Measurements from ENCODE around the gene RAD51B. TPM values are rescaled to one million over a fixed set of nuclear protein-coding genes. Genes with fewer than 3 reads are reported as not detected.

Gene RAD51B
- total RNA-seq, 4 donors from 2014 or later: 12.6 to 26.4 (median 16.7) TPM

DNA sequence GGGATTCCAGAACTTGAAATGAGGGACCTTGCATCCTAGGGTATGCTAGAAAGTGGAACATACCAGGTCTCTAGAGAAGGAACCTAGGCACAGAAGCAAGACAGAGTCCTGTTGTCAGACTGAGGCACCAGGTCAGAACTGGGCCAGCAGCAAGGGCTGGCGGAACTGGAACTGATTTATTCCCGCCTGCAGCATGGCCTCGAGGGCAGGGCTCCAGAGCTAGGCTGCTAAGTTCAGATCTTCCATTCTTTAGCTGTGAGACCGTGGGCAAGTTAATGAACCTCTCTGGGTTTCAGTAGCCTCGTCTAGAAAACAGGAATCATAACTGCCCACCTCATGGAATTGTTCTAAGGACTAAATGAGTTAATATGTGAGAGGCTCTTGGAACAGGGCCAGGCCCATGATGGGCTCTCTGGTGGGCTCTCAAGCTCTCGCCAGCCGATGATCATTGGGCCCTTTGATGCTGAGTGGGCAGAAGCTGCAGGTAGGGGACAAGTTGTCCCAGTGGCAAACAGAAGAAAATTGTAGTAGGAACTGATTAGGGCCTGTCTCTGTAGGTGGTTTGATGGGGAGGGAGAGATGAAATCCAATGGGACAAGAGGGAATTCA lies 773.5 kb downstream of the RAD51B start:
- H3K9me3 ChIP-seq: no peaks in the 10 kb centered on the region
- no peak overlapping the region for H3K4me3 ChIP-seq
- H3K36me3 ChIP-seq: no peaks in the 10 kb centered on the region
- peak overlapping the region in 1 of 4 donors; percentile 50 for H3K27ac ChIP-seq
- H3K27me3 ChIP-seq: no peaks in the 10 kb centered on the region
- TF ChIP-seq POLR2A (IDR thresholded peaks at IDR 0.05) (no peak), EP300 (IDR thresholded peaks at IDR 0.05) (no peak)
- TF ChIP-seq, protein P1, sequence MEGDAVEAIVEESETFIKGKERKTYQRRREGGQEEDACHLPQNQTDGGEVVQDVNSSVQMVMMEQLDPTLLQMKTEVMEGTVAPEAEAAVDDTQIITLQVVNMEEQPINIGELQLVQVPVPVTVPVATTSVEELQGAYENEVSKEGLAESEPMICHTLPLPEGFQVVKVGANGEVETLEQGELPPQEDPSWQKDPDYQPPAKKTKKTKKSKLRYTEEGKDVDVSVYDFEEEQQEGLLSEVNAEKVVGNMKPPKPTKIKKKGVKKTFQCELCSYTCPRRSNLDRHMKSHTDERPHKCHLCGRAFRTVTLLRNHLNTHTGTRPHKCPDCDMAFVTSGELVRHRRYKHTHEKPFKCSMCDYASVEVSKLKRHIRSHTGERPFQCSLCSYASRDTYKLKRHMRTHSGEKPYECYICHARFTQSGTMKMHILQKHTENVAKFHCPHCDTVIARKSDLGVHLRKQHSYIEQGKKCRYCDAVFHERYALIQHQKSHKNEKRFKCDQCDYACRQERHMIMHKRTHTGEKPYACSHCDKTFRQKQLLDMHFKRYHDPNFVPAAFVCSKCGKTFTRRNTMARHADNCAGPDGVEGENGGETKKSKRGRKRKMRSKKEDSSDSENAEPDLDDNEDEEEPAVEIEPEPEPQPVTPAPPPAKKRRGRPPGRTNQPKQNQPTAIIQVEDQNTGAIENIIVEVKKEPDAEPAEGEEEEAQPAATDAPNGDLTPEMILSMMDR (IDR thresholded peaks at IDR 0.05): no peak
- H3K4me1 ChIP-seq: peaks cover 0 to 36% (median 20%) of the 10 kb centered on the region in 4 donors
- DNase-seq (ENCODE audit: low spot score in 2 of 2): no peak
- 80 to 81% methylated on average over 7 of the region's 7 CpGs for WGBS, 2 donors

DNA sequence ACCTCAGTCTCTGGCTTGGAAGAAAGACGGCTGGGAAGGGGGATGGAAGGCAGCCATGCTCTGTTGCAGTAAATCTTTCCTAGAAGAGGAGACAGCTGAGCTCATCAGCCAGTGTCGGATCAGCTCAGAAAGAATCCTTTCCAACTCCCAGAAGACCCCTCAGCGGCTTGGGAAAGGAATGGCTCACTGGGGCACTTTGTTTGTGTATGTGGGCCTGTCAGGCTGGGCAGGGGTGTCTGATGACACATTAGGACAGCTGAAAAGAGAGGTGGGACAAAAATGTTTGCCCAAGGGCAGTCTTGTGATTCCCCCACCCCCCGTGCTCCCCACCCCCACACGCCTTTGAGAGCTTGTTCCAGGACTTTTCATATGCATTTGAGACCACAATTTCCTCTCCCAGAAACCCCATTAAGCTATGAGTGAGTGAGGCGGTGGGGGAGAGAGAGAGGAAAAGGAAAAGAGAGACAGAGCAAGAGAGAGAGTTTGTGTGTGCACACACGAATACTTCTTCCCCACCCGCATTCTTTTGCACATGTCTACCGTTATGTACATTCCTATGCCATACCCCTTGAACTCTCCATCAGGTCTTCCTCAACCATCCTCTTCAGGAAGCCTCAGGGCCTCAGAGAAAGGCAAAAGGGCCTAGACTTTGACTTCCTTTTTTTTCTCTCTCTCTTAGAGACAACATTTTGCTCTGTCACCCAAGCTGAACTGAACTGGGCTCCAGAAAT lies 774.4 kb downstream of the RAD51B start:
- no peak for TF ChIP-seq POLR2A (IDR thresholded peaks at IDR 0.05)
- TF ChIP-seq, protein P1 (IDR thresholded peaks at IDR 0.05): no peak
- TF ChIP-seq EP300 (IDR thresholded peaks at IDR 0.05): no peak
- WGBS, 2 donors: 39 to 48% methylated on average over 9 of the region's 9 CpGs

DNA sequence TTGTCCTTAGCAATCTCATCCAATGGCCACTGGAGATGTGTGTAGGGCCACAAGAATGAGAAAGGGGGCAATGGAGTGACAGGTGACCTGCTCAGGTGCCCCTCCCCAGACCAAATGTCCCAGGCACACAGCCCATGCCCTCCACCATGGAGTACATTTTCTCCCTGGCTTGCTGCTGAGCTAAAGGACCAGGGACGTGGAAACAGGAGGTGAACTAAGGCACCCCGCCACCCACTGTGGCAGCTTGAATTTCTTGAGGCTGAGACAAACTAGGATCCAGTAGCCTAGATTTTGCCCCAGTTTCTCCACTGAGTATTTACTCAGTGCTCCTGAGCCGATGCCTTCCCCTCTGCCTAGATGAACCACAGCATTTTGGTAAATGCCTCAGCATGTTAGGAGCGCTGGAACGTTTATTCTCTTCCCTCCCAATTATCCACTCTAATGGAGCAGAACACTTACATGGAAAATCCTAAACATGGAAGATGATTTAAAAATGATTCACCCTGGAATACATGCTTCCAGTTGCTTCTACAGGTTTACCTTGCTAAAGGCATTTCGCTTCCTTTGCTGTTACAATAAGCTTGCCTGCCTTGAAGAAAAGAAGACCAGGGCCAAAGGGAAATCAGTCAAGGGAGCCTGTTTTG lies 775.3 kb downstream of the RAD51B start:
- Histone ChIP-seq H3K4me3 (no peak overlapping the region), H3K27me3 (no peaks in the 10 kb centered on the region), H3K27ac (peak overlapping the region in 1 of 4 donors; percentile 40), H3K4me1 (peaks cover 0 to 40% (median 27%) of the 10 kb centered on the region in 4 donors), H3K9me3 (no peaks in the 10 kb centered on the region), H3K36me3 (no peaks in the 10 kb centered on the region)
- 94 to 95% methylated on average over 6 of the region's 6 CpGs for WGBS, 2 donors
- DNase-seq (ENCODE audit: low spot score in 2 of 2): no peak
- TF ChIP-seq, protein P1 (IDR thresholded peaks at IDR 0.05): no peak
- no peak for TF ChIP-seq POLR2A (IDR thresholded peaks at IDR 0.05)
- no peak for TF ChIP-seq EP300 (IDR thresholded peaks at IDR 0.05)

More for the DNA sequence above, 774.4 kb downstream of the RAD51B start:
- DNase-seq (ENCODE audit: low spot score in 2 of 2): no peak
- Histone ChIP-seq H3K9me3 (no peaks in the 10 kb centered on the region), H3K4me3 (no peak overlapping the region), H3K27me3 (no peaks in the 10 kb centered on the region), H3K36me3 (no peaks in the 10 kb centered on the region), H3K27ac (peak overlapping the region in 1 of 4 donors; percentile 50), H3K4me1 (peaks cover 0 to 40% (median 26%) of the 10 kb centered on the region in 4 donors)

DNA sequence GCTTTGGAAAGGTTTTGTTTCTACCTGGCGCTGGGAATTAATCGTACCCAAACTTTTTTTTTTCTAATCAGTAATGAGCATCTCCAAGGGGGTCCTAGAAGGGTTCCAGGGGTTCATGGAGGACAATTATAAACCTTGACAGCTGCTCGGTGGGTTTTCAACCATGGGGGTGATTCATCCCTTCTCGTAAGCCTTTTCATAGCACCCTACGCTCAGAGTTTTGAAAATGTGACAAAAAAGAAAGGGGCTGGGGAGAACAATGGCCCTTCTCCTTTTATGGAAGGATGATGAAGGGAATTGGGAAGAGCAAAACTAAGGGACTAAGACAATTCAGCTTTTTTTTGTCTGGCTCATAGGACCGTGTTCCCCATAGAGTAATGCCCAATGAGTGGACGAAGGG lies 776.6 kb downstream of the RAD51B start:
- no peak overlapping the region for H3K27ac ChIP-seq
- H3K36me3 ChIP-seq: no peaks in the 10 kb centered on the region
- H3K4me1 ChIP-seq: peaks cover 0 to 45% (median 26%) of the 10 kb centered on the region in 4 donors
- no peak overlapping the region for H3K4me3 ChIP-seq
- DNase-seq (ENCODE audit: low spot score in 2 of 2): no peak
- H3K27me3 ChIP-seq: no peaks in the 10 kb centered on the region
- H3K9me3 ChIP-seq: no peaks in the 10 kb centered on the region
- TF ChIP-seq POLR2A (IDR thresholded peaks at IDR 0.05) (no peak), EP300 (IDR thresholded peaks at IDR 0.05) (no peak)
- TF ChIP-seq, protein P1 (IDR thresholded peaks at IDR 0.05): no peak
- 84 to 86% methylated on average over 7 of the region's 7 CpGs for WGBS, 2 donors

DNA sequence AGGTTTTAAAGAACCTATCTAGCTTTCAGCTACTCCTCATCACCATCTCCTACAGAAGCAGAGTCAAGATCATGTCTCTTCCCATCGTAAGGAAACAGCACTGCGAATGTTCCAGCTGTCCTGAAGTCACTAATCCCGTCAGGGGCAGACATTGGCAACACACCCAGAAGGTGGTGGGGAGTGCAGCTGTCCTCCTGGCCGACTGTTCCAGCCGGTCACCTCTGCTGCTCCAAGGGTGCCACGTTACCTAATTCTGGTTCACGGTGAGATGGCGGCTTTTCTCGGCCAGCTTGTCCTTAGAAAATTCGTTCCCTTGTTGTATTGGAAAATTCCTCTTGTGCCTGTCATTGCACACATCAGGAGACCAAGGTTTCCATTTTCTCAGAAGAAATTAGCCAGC lies 777.1 kb downstream of the RAD51B start:
- DNase-seq (ENCODE audit: low spot score in 2 of 2): no peak
- Histone ChIP-seq H3K27me3 (no peaks in the 10 kb centered on the region), H3K27ac (peak overlapping the region in 2 of 4 donors; percentile 92 to 95), H3K36me3 (no peaks in the 10 kb centered on the region), H3K9me3 (no peaks in the 10 kb centered on the region), H3K4me1 (peaks cover 0 to 49% (median 26%) of the 10 kb centered on the region in 4 donors), H3K4me3 (no peak overlapping the region)
- TF ChIP-seq EP300 (IDR thresholded peaks at IDR 0.05): no peak
- TF ChIP-seq, protein P1 (IDR thresholded peaks at IDR 0.05): no peak
- TF ChIP-seq POLR2A (IDR thresholded peaks at IDR 0.05): no peak
- WGBS, 2 donors: 76 to 97% methylated on average over 10 of the region's 10 CpGs

Measured in tibial nerve (tissue), 4 donors.